ENCODE measurements around the gene NCKAP1. TPM values are rescaled to one million over a fixed set of nuclear protein-coding genes. Genes with fewer than 3 reads are reported as not detected.
A peak's percentile ranks its signal among the peaks of the same experiment; 100 is the strongest.
"Not testable (repeated sequence)": the region's sequence is repeated elsewhere in the genome, so short reads cannot be mapped to it uniquely, and the experiment has no call there.

Gene NCKAP1
- total and polyA plus RNA-seq, 4 donors, result 36.4 to 194 (median 73.1) TPM

GRCh38 chr2:182876653-182877052 lies 161.6 kb downstream of the NCKAP1 start:
- H3K4me1 ChIP-seq (ENCODE audit: control insufficient read depth in 5 of 5, insufficient read depth in 5 of 5, low read length in 5 of 5); ATAC-seq (ENCODE audit: insufficient read depth, low FRiP score); H3K27ac ChIP-seq (ENCODE audit: low read depth in 1 of 2, low read length in 1 of 2); H3K4me3 ChIP-seq; H3K27me3 ChIP-seq (ENCODE audit: control insufficient read depth in 3 of 3, insufficient read depth in 3 of 3, low read length in 2 of 3); H3K36me3 ChIP-seq (ENCODE audit: control insufficient read depth in 4 of 4, insufficient read depth in 4 of 4, low read length in 4 of 4); DNase-seq; H3K9me3 ChIP-seq (ENCODE audit: control insufficient read depth in 4 of 4, insufficient read depth in 3 of 4, low read length in 3 of 4); H3K9ac ChIP-seq (ENCODE audit: insufficient read depth in 1 of 2, low read length in 2 of 2): not testable (repeated sequence)
- WGBS, 2 donors, result 86 to 97% methylated on average over 1 of the region's 1 CpG

DNA sequence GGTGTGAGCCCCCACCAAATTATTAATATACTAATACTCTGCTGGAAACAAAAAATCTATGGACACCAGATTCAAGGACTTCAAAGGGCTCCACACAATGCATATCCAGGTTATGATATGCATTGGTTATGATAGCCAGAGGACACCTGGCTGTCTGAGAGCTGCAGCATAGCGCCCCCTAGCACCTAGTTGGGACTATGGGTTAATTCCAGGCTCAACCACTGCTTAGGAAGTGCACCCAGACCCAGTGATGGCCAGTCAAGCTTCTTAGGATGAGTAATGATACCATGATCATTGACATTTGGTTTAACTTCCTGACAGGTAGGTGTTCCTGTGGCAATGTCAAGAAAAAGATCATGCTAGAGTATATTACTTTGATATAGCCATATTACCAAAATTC lies 168.0 kb downstream of the NCKAP1 start:
- peaks cover 0 to 19% (median 5%) of the 10 kb centered on the region in 5 donors for H3K4me1 ChIP-seq (ENCODE audit: control insufficient read depth in 5 of 5, insufficient read depth in 5 of 5, low read length in 5 of 5)
- WGBS, 2 donors, result 8 to 16% methylated on average over 1 of the region's 1 CpG
- DNase-seq (no peak), ATAC-seq (ENCODE audit: insufficient read depth, low FRiP score) (no peak)
- H3K27me3 ChIP-seq (ENCODE audit: control insufficient read depth in 3 of 3, insufficient read depth in 3 of 3, low read length in 2 of 3), result peaks cover 0 to 18% (median 9%) of the 10 kb centered on the region in 3 donors
- no peak overlapping the region for H3K9ac ChIP-seq (ENCODE audit: insufficient read depth in 1 of 2, low read length in 2 of 2)
- no peak for TF ChIP-seq CTCF (IDR thresholded peaks at IDR 0.05; ENCODE audit: control extremely low read depth, extremely low read depth)
- H3K27ac ChIP-seq (ENCODE audit: low read depth in 1 of 2, low read length in 1 of 2), result no peak overlapping the region
- no peak overlapping the region for H3K4me3 ChIP-seq
- H3K9me3 ChIP-seq (ENCODE audit: control insufficient read depth in 4 of 4, insufficient read depth in 3 of 4, low read length in 3 of 4), result peaks cover 0 to 2% (median 0%) of the 10 kb centered on the region in 4 donors
- no peaks in the 10 kb centered on the region for H3K36me3 ChIP-seq (ENCODE audit: control insufficient read depth in 4 of 4, insufficient read depth in 4 of 4, low read length in 4 of 4)

DNA sequence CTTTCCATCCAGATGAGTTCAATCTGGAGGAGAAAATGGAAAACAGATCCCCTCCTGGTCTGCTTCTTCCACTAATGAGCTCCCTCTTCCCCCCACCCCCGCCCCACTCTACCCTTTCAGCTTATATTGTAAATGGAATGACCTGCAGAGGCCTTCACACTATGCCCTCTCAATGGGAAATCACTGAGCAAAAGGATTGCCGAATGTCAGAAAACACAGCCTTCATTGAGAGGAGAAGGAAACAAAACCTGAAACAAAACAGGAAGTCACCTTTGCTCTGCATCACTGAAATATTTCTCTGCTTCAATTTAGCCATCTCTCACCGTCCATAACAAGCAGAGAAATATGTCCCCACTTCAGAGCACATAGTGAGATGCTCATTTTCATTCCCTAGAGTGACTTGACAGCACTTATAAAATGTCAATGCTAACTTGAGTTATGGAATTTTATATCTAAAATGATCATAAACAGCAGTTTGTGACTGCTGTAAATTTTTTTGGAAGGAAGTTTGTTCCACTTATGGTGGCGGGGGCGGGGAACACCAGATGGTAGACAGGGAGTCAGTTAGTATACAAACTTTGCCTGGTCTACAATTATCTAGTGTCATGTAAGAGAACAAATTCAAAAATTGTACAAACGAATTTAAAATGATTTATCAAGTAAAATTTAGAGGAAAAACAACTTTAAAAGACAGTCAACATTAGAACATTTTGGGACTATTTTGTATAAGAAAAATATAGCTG lies 170.0 kb downstream of the NCKAP1 start:
- DNase-seq, result no peak
- Histone ChIP-seq H3K27ac (ENCODE audit: low read depth in 1 of 2, low read length in 1 of 2) (no peak overlapping the region), H3K9me3 (ENCODE audit: control insufficient read depth in 4 of 4, insufficient read depth in 3 of 4, low read length in 3 of 4) (peaks cover 0 to 2% (median 0%) of the 10 kb centered on the region in 4 donors), H3K4me3 (no peak overlapping the region), H3K9ac (ENCODE audit: insufficient read depth in 1 of 2, low read length in 2 of 2) (no peak overlapping the region), H3K36me3 (ENCODE audit: control insufficient read depth in 4 of 4, insufficient read depth in 4 of 4, low read length in 4 of 4) (no peaks in the 10 kb centered on the region), H3K27me3 (ENCODE audit: control insufficient read depth in 3 of 3, insufficient read depth in 3 of 3, low read length in 2 of 3) (peaks cover 0 to 21% (median 16%) of the 10 kb centered on the region in 3 donors), H3K4me1 (ENCODE audit: control insufficient read depth in 5 of 5, insufficient read depth in 5 of 5, low read length in 5 of 5) (peaks cover 0 to 19% (median 5%) of the 10 kb centered on the region in 5 donors)
- 78 to 85% methylated on average over 6 of the region's 6 CpGs for WGBS, 2 donors
- ATAC-seq (ENCODE audit: insufficient read depth, low FRiP score), result no peak
- no peak for TF ChIP-seq CTCF (IDR thresholded peaks at IDR 0.05; ENCODE audit: control extremely low read depth, extremely low read depth)

- Histone ChIP-seq H3K9me3 (ENCODE audit: control insufficient read depth in 4 of 4, insufficient read depth in 3 of 4, low read length in 3 of 4) (peaks cover 0 to 2% (median 0%) of the 10 kb centered on the region in 4 donors), H3K36me3 (ENCODE audit: control insufficient read depth in 4 of 4, insufficient read depth in 4 of 4, low read length in 4 of 4) (no peaks in the 10 kb centered on the region), H3K4me3 (no peak overlapping the region), H3K27ac (ENCODE audit: low read depth in 1 of 2, low read length in 1 of 2) (no peak overlapping the region), H3K9ac (ENCODE audit: insufficient read depth in 1 of 2, low read length in 2 of 2) (no peak overlapping the region), H3K4me1 (ENCODE audit: control insufficient read depth in 5 of 5, insufficient read depth in 5 of 5, low read length in 5 of 5) (peaks cover 0 to 19% (median 5%) of the 10 kb centered on the region in 5 donors), H3K27me3 (ENCODE audit: control insufficient read depth in 3 of 3, insufficient read depth in 3 of 3, low read length in 2 of 3) (peaks cover 0 to 21% (median 16%) of the 10 kb centered on the region in 3 donors)
- no peak for TF ChIP-seq CTCF (IDR thresholded peaks at IDR 0.05; ENCODE audit: control extremely low read depth, extremely low read depth)
- no peak for ATAC-seq (ENCODE audit: insufficient read depth, low FRiP score)
- 44 to 47% methylated on average over 12 of the region's 12 CpGs for WGBS, 2 donors
- DNase-seq, result peak in 1 of 3 donors; percentile 28
Measured at GRCh38 chr2:182867426-182868053, 170.7 kb downstream of the NCKAP1 start.

All from lung (tissue), 12 donors.